Stimulated activated CD4-positive, alpha-beta T cell treated with anti-CD3 and anti-CD28 coated beads, Interleukin-1b, Interleukin-23, amount 100 ng/mL, for 24 hours (primary cell): Measurements from ENCODE around the gene NYNRIN.
A peak's percentile ranks its signal among the peaks of the same experiment; 100 is the strongest.
"Not testable (repeated sequence)": the region's sequence is repeated elsewhere in the genome, so short reads cannot be mapped to it uniquely, and the experiment has no call there.

ENCODE experiments used
- DNase-seq, 4 experiments: peaks; one replicate each; pipeline ENCODE4 v3.0.0-alpha.2; 2020; ENCODE audit warnings: low read depth in 4 of 4, low spot score in 1 of 4

NYNRIN gene

DNA sequence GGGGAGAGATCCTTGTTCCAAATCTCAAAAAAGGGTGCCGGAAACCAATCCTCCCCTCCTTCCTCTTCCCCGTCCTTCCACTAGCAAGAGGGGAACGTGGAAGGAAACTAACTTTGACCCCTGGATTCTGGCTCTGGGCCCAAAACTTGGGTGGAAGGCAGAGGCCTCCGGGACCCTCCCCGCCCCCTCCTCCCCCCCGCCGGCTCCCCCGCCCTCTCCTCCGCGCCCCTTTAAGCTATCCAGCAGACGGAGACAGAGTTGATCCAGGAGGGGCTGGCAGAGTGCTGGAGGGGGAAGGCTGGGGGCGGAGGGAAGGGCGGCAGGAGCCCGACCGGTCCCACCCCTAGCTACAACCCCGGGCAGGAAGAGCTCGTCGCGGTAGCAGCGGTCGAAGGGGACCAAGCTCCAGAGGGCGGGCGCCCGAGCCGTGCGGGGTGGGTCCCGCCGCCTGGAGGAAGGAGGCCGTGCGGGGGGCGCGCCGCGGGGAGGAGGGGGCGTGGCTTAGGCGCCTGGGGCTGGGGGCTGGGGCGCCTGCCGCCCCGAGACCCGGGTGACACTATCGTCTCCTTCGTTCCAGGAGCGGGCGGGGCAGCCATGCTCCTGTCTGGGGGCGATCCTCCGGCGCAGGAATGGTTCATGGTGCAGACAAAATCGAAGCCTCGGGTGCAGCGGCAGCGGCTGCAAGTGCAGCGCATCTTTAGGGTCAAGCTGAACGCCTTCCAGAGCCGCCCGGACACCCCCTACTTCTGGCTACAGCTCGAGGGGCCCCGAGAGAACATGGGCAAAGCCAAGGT lies at the start of gene NYNRIN:
Gene NYNRIN (plus strand): TSS at position 351 of the 794 bp plus-strand sequence. CDS start 244 bp downstream, at position 595.
- peak in 1 of 4 experiments; percentile 13 for DNase-seq

DNA sequence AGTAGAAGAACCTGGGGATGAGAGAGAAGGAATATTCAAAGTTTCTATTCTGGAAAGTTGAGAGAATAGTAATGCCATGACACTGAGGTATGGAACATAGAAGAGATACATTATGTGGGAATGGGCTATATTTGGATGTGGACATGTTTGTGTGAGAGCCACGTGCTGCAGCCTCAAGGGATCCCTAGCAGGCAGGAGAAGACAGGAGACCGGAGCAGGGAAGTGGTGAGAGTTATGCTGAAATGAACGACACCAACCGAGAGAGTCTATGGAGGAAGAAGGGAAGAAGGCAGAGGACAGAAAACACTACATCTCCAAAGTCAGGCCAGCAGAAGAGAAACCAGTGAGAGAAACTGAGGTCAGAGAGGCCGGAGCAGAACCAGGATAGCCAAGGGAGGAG lies 49.1 kb upstream of the NYNRIN start:
- no peak for DNase-seq

DNA sequence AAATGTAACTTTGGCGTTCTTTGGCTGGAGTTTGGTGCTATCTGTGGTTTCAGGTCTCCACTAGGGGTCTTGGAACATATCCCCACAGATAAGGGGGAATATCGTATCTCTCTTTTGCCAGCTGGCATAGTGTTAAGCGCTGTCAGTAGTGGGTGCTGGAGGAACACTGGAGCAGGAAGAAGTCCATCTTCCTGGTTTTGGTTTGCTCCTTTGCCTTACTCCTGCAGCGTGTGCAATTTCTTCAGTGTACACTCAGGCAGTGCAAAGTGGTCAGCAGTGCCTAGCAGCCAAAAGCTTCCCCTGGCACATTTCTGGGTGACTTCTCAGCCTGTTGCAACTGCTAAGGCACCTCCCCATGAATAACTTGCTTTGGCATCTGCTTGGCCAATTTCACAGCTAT lies 47.3 kb upstream of the NYNRIN start:
- no peak for DNase-seq

GRCh38 chr14:24353559-24354481 lies 45.0 kb upstream of the NYNRIN start:
- DNase-seq, result no peak

- not testable (repeated sequence) for DNase-seq
Measured at GRCh38 chr14:24354482-24354825, 44.3 kb upstream of the NYNRIN start.

DNA sequence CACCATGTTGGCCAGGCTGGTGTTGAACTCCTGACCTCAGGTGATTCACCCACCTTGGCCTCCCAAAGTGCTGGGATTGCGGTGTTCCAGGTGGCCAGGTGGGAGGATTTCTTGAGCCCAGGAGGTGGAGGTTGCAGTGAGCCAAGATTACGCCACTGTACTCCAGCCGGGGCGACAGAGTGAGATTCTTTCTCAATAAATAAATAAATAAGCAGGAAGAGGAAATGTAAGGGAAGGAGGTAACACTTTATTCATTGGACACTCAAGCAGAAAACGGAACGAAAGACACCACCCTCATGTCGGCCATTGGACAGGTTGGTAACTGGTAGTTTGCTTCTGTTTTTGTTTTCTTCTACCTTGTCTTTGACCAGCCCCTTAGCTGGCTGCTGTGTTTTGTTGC lies 43.8 kb upstream of the NYNRIN start:
- DNase-seq, result no peak

GRCh38 chr14:24356208-24356607 lies 42.6 kb upstream of the NYNRIN start:
- DNase-seq, result no peak

DNA sequence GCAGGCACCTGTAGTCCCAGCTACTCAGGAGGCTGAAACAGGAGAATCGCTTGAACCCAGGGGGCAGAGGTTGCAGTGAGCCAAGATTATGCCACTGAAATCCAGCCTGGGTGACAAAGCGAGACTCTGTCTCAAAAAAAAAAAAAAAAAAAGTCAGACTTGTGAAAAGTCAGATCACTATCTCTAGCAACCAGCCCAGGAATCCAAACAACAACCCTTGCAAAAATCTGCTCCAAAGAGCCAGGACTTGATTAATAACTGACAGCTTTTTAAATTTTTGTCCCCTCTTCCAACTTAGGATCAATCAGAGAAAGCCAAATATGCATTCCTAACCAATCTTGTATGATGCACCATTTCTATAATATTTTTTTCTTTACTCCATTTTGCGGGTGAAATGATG lies 38.5 kb upstream of the NYNRIN start:
- no peak for DNase-seq

- DNase-seq, result no peak
Measured at GRCh38 chr14:24361326-24361725, 37.5 kb upstream of the NYNRIN start.

GRCh38 chr14:24362241-24362960 lies 36.4 kb upstream of the NYNRIN start:
- DNase-seq, result no peak

DNA sequence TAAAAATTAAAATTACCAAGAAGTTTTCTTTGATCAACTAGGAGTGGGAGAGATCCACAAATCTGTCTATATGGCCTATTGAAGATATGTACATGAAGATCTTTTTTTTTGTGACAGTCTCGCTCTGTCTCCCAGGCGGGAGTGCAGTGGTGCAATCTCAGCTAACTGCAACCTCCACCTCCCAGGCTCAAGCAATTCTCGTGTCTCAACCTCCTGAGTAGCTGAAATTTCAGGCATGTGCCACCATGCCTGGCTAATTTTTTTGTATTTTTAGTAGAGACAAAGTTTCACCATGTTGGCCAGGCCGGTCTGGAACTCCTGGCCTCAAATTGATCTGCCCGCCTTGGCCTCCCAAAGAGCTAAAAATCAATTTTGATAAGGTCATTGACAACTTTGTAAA lies 35.4 kb upstream of the NYNRIN start:
- no peak for DNase-seq

DNA sequence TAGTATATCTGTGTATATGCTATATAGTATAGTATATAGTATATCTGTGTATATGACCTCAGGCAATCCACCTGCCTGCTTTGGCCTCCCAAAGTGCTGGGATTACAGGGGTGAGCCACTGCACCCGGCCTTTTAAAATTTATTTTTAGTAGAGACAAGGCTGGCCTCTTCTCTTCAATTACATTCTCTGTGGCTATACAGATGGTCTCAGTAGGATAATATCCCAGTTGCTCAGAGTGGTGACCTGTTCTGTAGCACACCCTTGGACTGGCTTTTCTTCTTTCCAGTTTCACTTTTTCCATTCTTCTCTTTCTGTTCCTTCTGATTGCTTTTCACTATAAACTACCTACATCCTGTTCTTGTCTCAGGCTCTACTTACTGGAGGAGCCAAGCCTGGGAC lies 34.0 kb upstream of the NYNRIN start:
- no peak for DNase-seq

DNA sequence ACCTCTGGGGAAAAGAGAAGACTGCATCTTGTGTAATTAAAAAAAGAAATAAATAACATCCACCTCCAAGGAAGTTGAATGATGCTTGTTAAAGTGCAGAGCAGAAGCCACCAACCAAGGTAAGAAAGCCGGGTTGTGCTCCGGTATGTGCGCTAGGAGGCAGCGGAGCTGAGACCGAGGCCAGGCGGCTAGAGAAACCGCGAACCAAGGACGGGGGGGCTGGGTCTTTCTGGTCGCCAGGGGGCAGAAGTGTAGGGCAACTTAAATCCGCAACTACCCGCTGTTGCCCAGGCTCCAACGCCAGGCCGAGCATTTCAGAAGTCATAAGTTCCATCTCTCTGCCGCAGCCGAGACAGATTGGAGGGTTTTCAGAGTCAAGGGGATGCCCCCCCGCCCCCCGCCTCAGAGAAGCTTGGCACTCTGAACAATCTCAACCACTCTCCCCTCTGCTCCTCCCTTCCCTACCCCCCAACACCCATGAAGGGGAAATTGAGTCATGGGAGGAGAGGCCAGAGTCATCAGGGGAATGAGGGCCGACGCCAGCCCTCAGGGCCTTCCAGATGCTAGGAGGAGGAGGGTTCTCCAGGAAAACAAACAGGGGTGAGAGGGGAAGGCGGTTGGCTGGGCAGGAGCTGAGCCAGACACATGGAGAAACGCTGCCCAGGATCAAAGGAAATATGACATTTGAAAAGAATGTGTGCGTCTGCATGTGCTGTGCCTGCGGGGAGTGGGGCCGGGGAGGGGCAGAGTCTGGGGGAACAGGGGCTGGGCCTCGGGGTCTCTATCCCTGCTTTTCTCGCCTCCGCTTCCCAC lies 33.0 kb upstream of the NYNRIN start:
- peak in 2 of 4 experiments; percentile 44 to 63 for DNase-seq

- DNase-seq, result no peak
Measured at GRCh38 chr14:24366413-24366720, 32.4 kb upstream of the NYNRIN start.

- peak in 1 of 4 experiments; percentile 6 for DNase-seq
Measured at GRCh38 chr14:24366721-24367513, 31.9 kb upstream of the NYNRIN start.

- peak in 1 of 4 experiments; percentile 5 for DNase-seq
Measured at GRCh38 chr14:24367514-24368211, 31.1 kb upstream of the NYNRIN start, which contains the start of gene NFATC4. Gene NFATC4, plus strand, starts transcription at chr14:24368184. Its CDS starts 157 bp downstream, at chr14:24368341.

DNA sequence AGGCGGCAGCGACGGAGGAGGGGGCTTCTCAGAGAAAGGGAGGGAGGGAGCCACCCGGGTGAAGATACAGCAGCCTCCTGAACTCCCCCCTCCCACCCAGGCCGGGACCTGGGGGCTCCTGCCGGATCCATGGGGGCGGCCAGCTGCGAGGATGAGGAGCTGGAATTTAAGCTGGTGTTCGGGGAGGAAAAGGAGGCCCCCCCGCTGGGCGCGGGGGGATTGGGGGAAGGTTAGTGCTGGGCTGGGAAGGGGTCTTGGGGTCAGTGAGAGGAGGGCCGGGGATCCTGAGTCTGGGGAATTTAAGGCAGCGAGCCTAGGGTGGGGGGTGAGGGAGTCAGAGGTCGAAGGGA lies 30.6 kb upstream of the NYNRIN start:
- no peak for DNase-seq

GRCh38 chr14:24368562-24369252 lies 30.1 kb upstream of the NYNRIN start:
- peak in 1 of 4 experiments; percentile 3 for DNase-seq

DNA sequence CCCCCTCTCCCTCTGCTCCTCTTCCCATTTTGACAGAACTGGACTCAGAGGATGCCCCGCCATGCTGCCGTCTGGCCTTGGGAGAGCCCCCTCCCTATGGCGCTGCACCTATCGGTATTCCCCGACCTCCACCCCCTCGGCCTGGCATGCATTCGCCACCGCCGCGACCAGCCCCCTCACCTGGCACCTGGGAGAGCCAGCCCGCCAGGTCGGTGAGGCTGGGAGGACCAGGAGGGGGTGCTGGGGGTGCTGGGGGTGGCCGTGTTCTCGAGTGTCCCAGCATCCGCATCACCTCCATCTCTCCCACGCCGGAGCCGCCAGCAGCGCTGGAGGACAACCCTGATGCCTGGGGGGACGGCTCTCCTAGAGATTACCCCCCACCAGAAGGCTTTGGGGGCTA lies 29.3 kb upstream of the NYNRIN start:
- DNase-seq, result no peak
